Natural killer cell (primary cell): ENCODE results near the gene ZNF511. TPM values are rescaled to one million over a fixed set of nuclear protein-coding genes. Genes with fewer than 3 reads are reported as not detected.

Experiments
- ATAC-seq, 3 donors: fragments of 150-1000 bp in 2 of 3; fragments of 200-7000 bp in 1 of 3; cut with Tn5 transposase; 1 replicate in 1 of 3; 2 replicates in 2 of 3; pipeline ENCODE4 v1.10.0; 2021; ENCODE audit warnings: mild to moderate bottlenecking in 2 of 3, moderate library complexity in 2 of 3
- DNase-seq, 2 donors: peaks; one replicate each; pipeline versions ENCODE4 v3.0.0 to v3.0.0-alpha.2; 2013 to 2021; ENCODE audit warnings: mixed read lengths in 1 of 2
- H3K27ac ChIP-seq: one replicate; pipeline ENCODE4 v1.5.1; 2013; ENCODE audit warnings: mild to moderate bottlenecking, low read length
- H3K27me3 ChIP-seq: one replicate; pipeline ENCODE4 v1.6.1; 2013; ENCODE audit warnings: low read length; ENCODE audit not compliant: control insufficient read depth, insufficient read depth
- H3K36me3 ChIP-seq: one replicate; pipeline ENCODE4 v1.6.1; 2013; ENCODE audit warnings: low read length; ENCODE audit not compliant: control insufficient read depth, insufficient read depth
- H3K4me1 ChIP-seq: one replicate; pipeline ENCODE4 v1.6.1; 2013; ENCODE audit warnings: low read length; ENCODE audit not compliant: control insufficient read depth, insufficient read depth
- H3K4me3 ChIP-seq: one replicate; pipeline ENCODE4 v1.5.1; 2013; ENCODE audit warnings: low read length
- H3K9me3 ChIP-seq: one replicate; pipeline ENCODE4 v1.6.1; 2013; ENCODE audit warnings: low read length; ENCODE audit not compliant: control insufficient read depth, insufficient read depth
- H3K27ac Mint-ChIP-seq, 2 donors: one replicate each; pipeline ENCODE4 v1.8.0; 2022; ENCODE audit warnings: mild to moderate bottlenecking in 2 of 2, mixed read lengths in 2 of 2, moderate library complexity in 1 of 2
- H3K27me3 Mint-ChIP-seq, 2 donors: one replicate each; pipeline ENCODE4 v1.8.0; 2022; ENCODE audit warnings: low read depth in 2 of 2, mixed read lengths in 2 of 2
- H3K36me3 Mint-ChIP-seq: one replicate; pipeline ENCODE4 v1.8.0; 2022; ENCODE audit warnings: mixed read lengths
- H3K4me1 Mint-ChIP-seq, 2 donors: one replicate each; pipeline ENCODE4 v1.8.0; 2022; ENCODE audit warnings: mixed read lengths in 2 of 2
- H3K4me3 Mint-ChIP-seq: one replicate; pipeline ENCODE4 v1.8.0; 2022; ENCODE audit warnings: mild to moderate bottlenecking, moderate library complexity, mixed read lengths
- H3K9me3 Mint-ChIP-seq, 2 donors: one replicate each; pipeline ENCODE4 v1.8.0; 2022; ENCODE audit warnings: mixed read lengths in 2 of 2
- CTCF ChIP-seq: fragments of 200-600 bp; IDR thresholded peaks from one replicate; pipeline ENCODE4 v1.8.0; 2022; ENCODE audit warnings: antibody characterized with exemption
- WGBS: methylation state at CpG from one replicate; pipeline ENCODE4 v1.1.7; 2013; ENCODE audit warnings: missing lambda C conversion rate; ENCODE audit not compliant: insufficient coverage; 5-methylcytosine and 5-hydroxymethylcytosine counted together
- intact Hi-C: fragments of 100-400 bp; cut with micrococcal nuclease; formaldehyde crosslinking; loops from one replicate; pipeline ENCODE4 v1.14.2; 2022
- total RNA-seq, 4 donors: library from RNA; stranded (reverse); fragments of 120-200 nt in 1 of 4; gene quantifications; one replicate each; pipeline versions ENCODE4 v1.2.3 to v1.2.4, GENCODE V29; 2013 to 2022

Gene ZNF511
- total RNA-seq, 3 donors from 2014 or later (not counting 1 experiment from before 2014, with no cell fraction given): 28.1 to 39.0 (median 32.4) TPM

GRCh38 chr10:133349160-133349568 is 40.5 kb downstream of the ZNF511 start:
- WGBS: 88% methylated on average over 8 of the region's 8 CpGs
- no peaks in the 10 kb centered on the region for H3K9me3 ChIP-seq
- no peak for TF ChIP-seq CTCF
- DNase-seq (no peak), ATAC-seq (peak in 1 of 3 donors; percentile 15)
- no peak overlapping the region for H3K27ac Mint-ChIP-seq
- H3K9me3 Mint-ChIP-seq: no peaks in the 10 kb centered on the region
- no peak overlapping the region for H3K4me3 ChIP-seq
- H3K4me3 Mint-ChIP-seq: no peak overlapping the region
- peaks cover 15% of the 10 kb centered on the region in 2 donors for H3K27me3 Mint-ChIP-seq
- H3K27ac ChIP-seq: no peak overlapping the region
- no peaks in the 10 kb centered on the region for H3K4me1 ChIP-seq
- intact Hi-C loops: no loop called here
- H3K27me3 ChIP-seq: peaks cover 5% of the 10 kb centered on the region
- H3K36me3 ChIP-seq: no peaks in the 10 kb centered on the region
- H3K36me3 Mint-ChIP-seq: no peaks in the 10 kb centered on the region
- peaks cover 0 to 5% of the 10 kb centered on the region in 2 donors for H3K4me1 Mint-ChIP-seq

GRCh38 chr10:133349577-133350011 is 40.9 kb downstream of the ZNF511 start:
- no peaks in the 10 kb centered on the region for H3K4me1 ChIP-seq

GRCh38 chr10:133350283-133350949 is 41.7 kb downstream of the ZNF511 start:
- WGBS: 83% methylated on average over 12 of the region's 12 CpGs
- Mint-ChIP-seq H3K4me3 (no peak overlapping the region), H3K4me1 (peaks cover 0 to 5% of the 10 kb centered on the region in 2 donors), H3K9me3 (no peaks in the 10 kb centered on the region), H3K27me3 (peaks cover 5 to 11% of the 10 kb centered on the region in 2 donors), H3K27ac (no peak overlapping the region), H3K36me3 (no peaks in the 10 kb centered on the region)
- Histone ChIP-seq H3K27ac (no peak overlapping the region), H3K4me3 (no peak overlapping the region), H3K27me3 (peaks cover 5% of the 10 kb centered on the region), H3K36me3 (no peaks in the 10 kb centered on the region), H3K9me3 (no peaks in the 10 kb centered on the region), H3K4me1 (no peaks in the 10 kb centered on the region)
- TF ChIP-seq CTCF: no peak
- intact Hi-C loops: no loop called here
- ATAC-seq: no peak
- no peak for DNase-seq

More at GRCh38 chr10:133349577-133350011, 40.9 kb downstream of the ZNF511 start:
- no peak overlapping the region for H3K27ac Mint-ChIP-seq
- no peak for TF ChIP-seq CTCF
- Histone ChIP-seq H3K4me3 (no peak overlapping the region), H3K27me3 (peaks cover 5% of the 10 kb centered on the region), H3K27ac (no peak overlapping the region), H3K9me3 (no peaks in the 10 kb centered on the region), H3K36me3 (no peaks in the 10 kb centered on the region)
- H3K4me1 Mint-ChIP-seq: peaks cover 0 to 5% of the 10 kb centered on the region in 2 donors
- WGBS: 74% methylated on average over 9 of the region's 9 CpGs
- no peak for ATAC-seq
- no peaks in the 10 kb centered on the region for H3K9me3 Mint-ChIP-seq
- intact Hi-C loops: no loop called here
- H3K36me3 Mint-ChIP-seq: no peaks in the 10 kb centered on the region
- DNase-seq: no peak
- no peak overlapping the region for H3K4me3 Mint-ChIP-seq
- H3K27me3 Mint-ChIP-seq: peaks cover 14% of the 10 kb centered on the region in 2 donors

GRCh38 chr10:133350950-133351329 is 42.2 kb downstream of the ZNF511 start:
- H3K9me3 ChIP-seq: no peaks in the 10 kb centered on the region
- H3K27me3 ChIP-seq: peaks cover 5% of the 10 kb centered on the region
- no peaks in the 10 kb centered on the region for H3K4me1 ChIP-seq
- Mint-ChIP-seq H3K4me3 (no peak overlapping the region), H3K4me1 (peaks cover 0 to 5% of the 10 kb centered on the region in 2 donors), H3K9me3 (no peaks in the 10 kb centered on the region), H3K27me3 (peaks cover under 1 to 9% of the 10 kb centered on the region in 2 donors), H3K27ac (no peak overlapping the region), H3K36me3 (no peaks in the 10 kb centered on the region)
- 60% methylated on average over 13 of the region's 13 CpGs for WGBS
- no peak for TF ChIP-seq CTCF
- DNase-seq (no peak), ATAC-seq (no peak)
- H3K27ac ChIP-seq: no peak overlapping the region
- intact Hi-C loops: no loop called here
- no peaks in the 10 kb centered on the region for H3K36me3 ChIP-seq
- H3K4me3 ChIP-seq: no peak overlapping the region
